Activated T-helper 17 cell treated with anti-CD3 and anti-CD28 coated beads, Interleukin-2, amount 50 U/mL, for 72 hours (primary cell): ENCODE data around the gene CDKN2D. TPM values are rescaled to one million over a fixed set of nuclear protein-coding genes. Genes with fewer than 3 reads are reported as not detected.
A peak's percentile ranks its signal among the peaks of the same experiment; 100 is the strongest.

Source experiments
- ATAC-seq: fragments of 150-1000 bp; cut with Tn5 transposase; replicated peaks from 2 replicates; pipeline ENCODE4 v1.10.0; 2021; ENCODE audit warnings: mild to moderate bottlenecking, moderate library complexity
- H3K27ac Mint-ChIP-seq: one replicate; pipeline ENCODE4 v1.8.0; 2022; ENCODE audit warnings: mixed read lengths
- H3K27me3 Mint-ChIP-seq: one replicate; pipeline ENCODE4 v1.8.0; 2022; ENCODE audit warnings: mixed read lengths
- H3K36me3 Mint-ChIP-seq: one replicate; pipeline ENCODE4 v1.8.0; 2022; ENCODE audit warnings: low read depth, mild to moderate bottlenecking, mixed read lengths
- H3K4me1 Mint-ChIP-seq: one replicate; pipeline ENCODE4 v1.8.0; 2022; ENCODE audit warnings: mixed read lengths
- H3K4me3 Mint-ChIP-seq: one replicate; pipeline ENCODE4 v1.8.0; 2022; ENCODE audit warnings: mild to moderate bottlenecking, mixed read lengths
- H3K9me3 Mint-ChIP-seq: one replicate; pipeline ENCODE4 v1.8.0; 2022; ENCODE audit warnings: mixed read lengths
- total RNA-seq, 2 donors: library from RNA; stranded (reverse); gene quantifications; one replicate each; pipeline ENCODE4 v1.2.3, GENCODE V29; 2022

Gene CDKN2D
- total RNA-seq = 10 to 100 TPM; 21.2 to 46.6 TPM

DNA sequence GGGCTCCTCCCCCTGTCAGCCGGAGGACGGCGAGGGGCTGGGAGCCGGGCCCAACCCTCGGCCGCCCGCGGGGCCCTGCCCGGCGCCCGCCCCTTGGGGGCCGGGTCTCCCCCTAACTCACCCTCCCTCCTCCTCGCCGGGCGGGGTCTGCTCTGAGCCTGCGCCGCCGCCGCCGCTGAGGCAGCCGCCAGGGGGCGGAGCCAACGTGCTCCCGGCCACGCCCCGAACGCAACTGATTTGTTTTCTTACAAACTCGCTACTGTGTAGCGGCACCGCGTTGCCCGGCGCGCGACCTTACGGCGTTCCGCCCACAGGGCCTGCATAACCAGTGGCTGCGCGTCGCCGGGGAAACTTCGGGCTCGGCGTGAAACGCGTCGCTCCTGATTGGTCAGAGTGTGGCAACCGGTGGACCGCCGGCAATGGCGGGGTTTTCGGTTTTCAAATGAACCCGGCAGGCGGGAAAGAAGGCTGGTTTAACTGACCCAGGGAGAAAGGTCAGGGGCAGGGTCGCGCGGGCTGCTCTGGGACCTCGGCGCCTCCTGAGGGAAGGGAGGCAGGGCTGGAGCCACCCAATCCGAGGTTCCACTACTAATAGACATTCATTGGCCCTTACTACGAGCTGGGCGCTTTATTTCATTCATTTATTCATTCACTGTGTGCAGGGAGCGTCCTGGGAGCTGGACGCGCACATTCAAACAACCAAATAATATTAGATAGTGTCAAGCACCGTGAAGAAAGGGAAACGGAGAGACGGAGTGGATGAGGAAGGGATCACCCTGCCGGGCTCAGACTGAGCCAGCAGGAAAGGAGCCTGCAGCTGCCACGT is at the start of gene CDKN2D:
Gene CDKN2D, minus strand, starts transcription at position 154 of the 826 bp plus-strand sequence. CDS start 326 bp downstream, outside the sequence.
- ATAC-seq = peak; percentile 83
- H3K4me1 Mint-ChIP-seq = peaks cover 29% of the 10 kb centered on the region
- H3K36me3 Mint-ChIP-seq = peaks cover 41% of the 10 kb centered on the region
- H3K4me3 Mint-ChIP-seq = peak within 1 kb of the TSS; percentile 98
- no peaks in the 10 kb centered on the region for H3K9me3 Mint-ChIP-seq
- H3K27me3 Mint-ChIP-seq = no peaks in the 10 kb centered on the region
- H3K27ac Mint-ChIP-seq = peak within 1 kb of the TSS; percentile 96

GRCh38 chr19:10617409-10618121 is 48.8 kb upstream of the CDKN2D start:
- ATAC-seq = no peak
- H3K27ac Mint-ChIP-seq = peak overlapping the region; percentile 82
- H3K9me3 Mint-ChIP-seq = no peaks in the 10 kb centered on the region
- H3K36me3 Mint-ChIP-seq = peaks cover 49% of the 10 kb centered on the region
- peaks cover 18% of the 10 kb centered on the region for H3K4me1 Mint-ChIP-seq
- H3K27me3 Mint-ChIP-seq = no peaks in the 10 kb centered on the region
- H3K4me3 Mint-ChIP-seq = no peak overlapping the region

DNA sequence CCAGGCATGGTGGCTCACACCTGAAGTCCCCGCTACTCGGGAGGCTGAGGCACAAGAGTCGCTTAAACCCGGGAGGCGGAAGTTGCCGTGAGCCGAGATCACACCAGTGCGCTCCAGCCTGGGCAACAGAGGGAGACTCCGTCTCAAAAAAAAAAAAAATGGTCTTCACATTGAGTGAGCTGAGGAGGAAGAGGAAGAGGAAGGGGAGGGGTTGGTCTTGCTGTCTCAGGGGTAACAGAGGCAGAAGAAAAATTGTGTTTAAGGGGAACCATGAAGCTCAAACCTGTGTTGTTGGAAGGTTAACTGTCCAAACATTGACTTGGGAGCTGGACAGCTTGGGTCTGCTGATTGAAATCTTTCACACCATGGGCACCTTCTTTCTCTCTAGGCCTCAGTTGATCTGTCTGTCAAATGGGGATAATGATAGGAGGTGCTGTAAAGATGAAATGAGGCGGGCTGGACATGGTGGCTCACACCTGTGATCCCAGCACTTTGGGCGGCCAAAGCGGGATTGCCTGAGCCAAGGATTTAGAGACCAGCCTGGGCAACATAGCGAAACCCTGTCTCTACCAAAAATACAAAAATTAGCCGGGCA is 46.7 kb upstream of the CDKN2D start:
- H3K4me1 Mint-ChIP-seq = peaks cover 10% of the 10 kb centered on the region
- no peaks in the 10 kb centered on the region for H3K27me3 Mint-ChIP-seq
- H3K4me3 Mint-ChIP-seq = no peak overlapping the region
- peak overlapping the region; percentile 78 for H3K27ac Mint-ChIP-seq
- ATAC-seq = no peak
- peaks cover 34% of the 10 kb centered on the region for H3K36me3 Mint-ChIP-seq
- no peaks in the 10 kb centered on the region for H3K9me3 Mint-ChIP-seq

GRCh38 chr19:10612499-10613119 is 43.8 kb upstream of the CDKN2D start:
- Mint-ChIP-seq H3K36me3 (peaks cover 19% of the 10 kb centered on the region), H3K4me1 (peaks cover 8% of the 10 kb centered on the region), H3K27me3 (no peaks in the 10 kb centered on the region), H3K27ac (no peak overlapping the region), H3K4me3 (no peak overlapping the region), H3K9me3 (no peaks in the 10 kb centered on the region)
- no peak for ATAC-seq

- Mint-ChIP-seq H3K36me3 (peaks cover 19% of the 10 kb centered on the region), H3K27me3 (no peaks in the 10 kb centered on the region), H3K4me1 (peaks cover 4% of the 10 kb centered on the region), H3K9me3 (no peaks in the 10 kb centered on the region), H3K4me3 (no peak overlapping the region), H3K27ac (no peak overlapping the region)
- no peak for ATAC-seq
Observed at GRCh38 chr19:10611907-10612306, 43.1 kb upstream of the CDKN2D start.

DNA sequence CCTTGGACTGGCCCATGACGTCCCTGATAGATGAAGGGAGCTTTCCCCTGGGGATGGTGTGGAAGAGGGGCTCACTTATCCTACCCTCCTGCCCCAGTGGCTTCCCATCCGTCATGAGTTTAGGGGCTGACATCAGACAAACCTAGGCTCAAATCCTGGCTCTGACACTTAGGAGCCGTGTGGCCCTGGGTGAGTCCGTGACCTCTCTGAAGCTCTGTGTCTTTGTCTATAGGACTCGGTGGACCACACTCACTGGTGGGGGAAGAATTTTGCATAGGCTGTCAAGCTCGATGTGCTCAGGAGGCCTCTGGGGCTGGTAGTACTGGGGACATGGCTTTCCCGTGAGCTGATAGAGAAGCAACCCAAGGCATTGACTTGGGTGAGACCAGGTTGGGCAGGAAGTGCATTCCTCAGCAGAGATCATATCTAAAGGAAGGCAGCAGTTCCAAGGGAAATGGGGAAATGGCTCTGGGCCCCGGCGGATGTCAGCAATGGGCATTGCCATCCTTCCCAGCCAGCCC is 35.7 kb upstream of the CDKN2D start:
- H3K27me3 Mint-ChIP-seq = no peaks in the 10 kb centered on the region
- peaks cover 16% of the 10 kb centered on the region for H3K4me1 Mint-ChIP-seq
- H3K4me3 Mint-ChIP-seq = peak overlapping the region; percentile 88
- H3K27ac Mint-ChIP-seq = peak overlapping the region; percentile 94
- no peak for ATAC-seq
- peaks cover 20% of the 10 kb centered on the region for H3K36me3 Mint-ChIP-seq
- H3K9me3 Mint-ChIP-seq = no peaks in the 10 kb centered on the region

GRCh38 chr19:10603873-10604459 is 35.2 kb upstream of the CDKN2D start:
- H3K27me3 Mint-ChIP-seq = no peaks in the 10 kb centered on the region
- peak; percentile 10 for ATAC-seq
- H3K36me3 Mint-ChIP-seq = peaks cover 20% of the 10 kb centered on the region
- no peaks in the 10 kb centered on the region for H3K9me3 Mint-ChIP-seq
- H3K4me1 Mint-ChIP-seq = peaks cover 16% of the 10 kb centered on the region
- H3K27ac Mint-ChIP-seq = peak overlapping the region; percentile 94
- peak overlapping the region; percentile 88 for H3K4me3 Mint-ChIP-seq

GRCh38 chr19:10603084-10603872 is 34.5 kb upstream of the CDKN2D start:
- peak; percentile 62 for ATAC-seq
- Mint-ChIP-seq H3K4me3 (peak overlapping the region; percentile 88), H3K27me3 (no peaks in the 10 kb centered on the region), H3K4me1 (peaks cover 16% of the 10 kb centered on the region), H3K27ac (peak overlapping the region; percentile 94), H3K9me3 (no peaks in the 10 kb centered on the region), H3K36me3 (peaks cover 20% of the 10 kb centered on the region)

DNA sequence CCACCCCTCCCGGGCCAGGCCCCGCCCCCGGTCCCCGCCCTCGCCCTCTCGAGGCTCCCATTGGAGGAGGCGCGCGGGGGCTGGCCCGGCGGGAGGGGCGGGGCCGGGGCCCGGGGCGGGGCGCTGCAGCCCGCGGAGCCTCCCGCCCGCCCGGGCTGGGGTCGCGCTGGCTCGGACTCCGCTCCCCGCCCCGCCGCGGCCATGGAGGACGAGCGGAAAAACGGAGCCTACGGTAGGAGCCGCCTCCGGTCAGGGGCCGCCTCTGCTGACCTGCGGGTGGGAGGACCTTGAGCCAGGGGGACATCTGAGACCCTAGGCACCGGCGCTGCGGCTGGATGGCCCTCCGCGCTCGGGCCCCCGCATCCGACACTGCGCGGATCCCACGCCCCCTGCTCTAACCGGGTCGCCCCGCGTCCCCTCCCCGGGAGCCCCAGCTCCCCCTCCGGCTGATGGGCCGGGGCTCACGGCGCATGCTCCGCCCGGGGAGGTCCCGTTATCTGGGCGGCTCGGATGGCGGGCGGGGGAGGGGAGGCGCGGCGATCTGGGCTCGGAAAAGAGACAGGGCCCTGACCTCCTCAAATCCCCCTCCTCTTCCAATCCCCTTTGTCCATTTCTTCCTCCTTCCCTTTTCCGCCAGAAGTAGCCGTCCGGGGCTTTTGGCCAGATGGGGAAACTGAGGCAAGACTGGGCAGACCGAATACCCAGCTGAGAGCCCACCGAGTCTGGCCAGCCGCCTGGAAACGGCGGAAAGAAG is 33.7 kb upstream of the CDKN2D start:
- no peaks in the 10 kb centered on the region for H3K27me3 Mint-ChIP-seq
- H3K9me3 Mint-ChIP-seq = no peaks in the 10 kb centered on the region
- H3K4me1 Mint-ChIP-seq = peaks cover 16% of the 10 kb centered on the region
- peak overlapping the region; percentile 88 for H3K4me3 Mint-ChIP-seq
- peak overlapping the region; percentile 94 for H3K27ac Mint-ChIP-seq
- ATAC-seq = peak; percentile 87
- peaks cover 20% of the 10 kb centered on the region for H3K36me3 Mint-ChIP-seq

DNA sequence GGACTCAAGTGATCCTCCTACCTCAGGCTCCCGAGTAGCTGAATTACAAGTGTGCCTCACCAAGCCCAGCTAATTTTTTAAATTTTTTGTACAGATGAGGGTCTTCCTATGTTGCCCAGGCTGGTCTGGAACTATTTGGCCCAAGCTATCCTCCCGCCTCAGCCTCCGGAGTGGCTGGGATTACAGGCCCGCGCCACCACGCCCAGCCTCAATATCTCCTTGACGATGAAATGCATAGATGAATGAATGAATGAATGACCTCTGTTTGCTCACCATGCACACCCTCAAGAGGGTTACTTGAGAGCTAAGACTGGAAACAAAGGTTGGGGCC is 33.2 kb upstream of the CDKN2D start:
- Mint-ChIP-seq H3K9me3 (no peaks in the 10 kb centered on the region), H3K36me3 (peaks cover 20% of the 10 kb centered on the region), H3K27me3 (no peaks in the 10 kb centered on the region), H3K4me1 (peaks cover 16% of the 10 kb centered on the region), H3K4me3 (peak overlapping the region; percentile 88), H3K27ac (no peak overlapping the region)
- no peak for ATAC-seq

DNA sequence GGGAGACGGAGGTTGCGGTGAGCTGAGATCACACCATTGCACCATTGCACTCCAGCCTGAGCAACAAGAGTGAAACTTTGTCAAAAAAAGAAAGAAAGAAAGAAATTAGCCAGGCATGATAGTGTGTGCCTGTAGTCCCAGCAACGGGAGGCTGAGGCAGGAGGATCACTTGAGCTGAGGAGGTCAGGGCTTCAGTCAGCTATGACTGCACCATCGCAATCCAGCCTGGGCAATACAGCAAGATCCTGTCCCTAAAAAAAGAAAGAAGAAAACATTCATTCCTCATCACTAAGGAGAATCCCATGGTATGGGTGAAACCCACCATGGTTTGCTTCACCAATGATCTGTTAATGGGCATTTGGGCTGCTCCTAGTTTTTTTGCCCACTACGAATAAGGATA is 31.4 kb upstream of the CDKN2D start:
- H3K9me3 Mint-ChIP-seq = no peaks in the 10 kb centered on the region
- H3K36me3 Mint-ChIP-seq = peaks cover 20% of the 10 kb centered on the region
- H3K4me1 Mint-ChIP-seq = peaks cover 24% of the 10 kb centered on the region
- ATAC-seq = no peak
- no peak overlapping the region for H3K4me3 Mint-ChIP-seq
- no peaks in the 10 kb centered on the region for H3K27me3 Mint-ChIP-seq
- no peak overlapping the region for H3K27ac Mint-ChIP-seq

- no peak for ATAC-seq
- no peak overlapping the region for H3K4me3 Mint-ChIP-seq
- H3K27ac Mint-ChIP-seq = peak overlapping the region; percentile 21
- peaks cover 8% of the 10 kb centered on the region for H3K4me1 Mint-ChIP-seq
- H3K36me3 Mint-ChIP-seq = no peaks in the 10 kb centered on the region
- H3K27me3 Mint-ChIP-seq = no peaks in the 10 kb centered on the region
- no peaks in the 10 kb centered on the region for H3K9me3 Mint-ChIP-seq
Observed at GRCh38 chr19:10593820-10594637, 25.2 kb upstream of the CDKN2D start.
